ENCODE results near the gene GAS7.

The GAS7 gene

GRCh38 chr17:9985646-9986045 is 212.8 kb downstream of the GAS7 start:
- Histone ChIP-seq H3K9ac (no peak overlapping the region), H3K4me3 (IDR thresholded peaks at IDR 0.05; ENCODE audit: insufficient read depth, low read depth, low read length) (no peak overlapping the region), H3K36me3 (ENCODE audit: insufficient read depth) (no peaks in the 10 kb centered on the region), H3K79me2 (ENCODE audit: insufficient read depth, low read depth) (no peaks in the 10 kb centered on the region), H3K27me3 (ENCODE audit: insufficient read depth, low read depth) (no peaks in the 10 kb centered on the region), H2AFZ (ENCODE audit: low read depth) (no peak overlapping the region), H3K4me1 (ENCODE audit: low read depth, poor library complexity, severe bottlenecking) (no peaks in the 10 kb centered on the region), H3K4me2 (no peak overlapping the region), H4K20me1 (ENCODE audit: insufficient read depth) (no peaks in the 10 kb centered on the region), H3K27ac (no peak overlapping the region)
- TF ChIP-seq CTCF (conservative IDR thresholded peaks at IDR 0.05; ENCODE audit: low read depth, low read length) = no peak

- Histone ChIP-seq H4K20me1 (ENCODE audit: insufficient read depth) (no peaks in the 10 kb centered on the region), H2AFZ (ENCODE audit: low read depth) (no peak overlapping the region), H3K36me3 (ENCODE audit: insufficient read depth) (no peaks in the 10 kb centered on the region), H3K4me2 (no peak overlapping the region), H3K4me3 (IDR thresholded peaks at IDR 0.05; ENCODE audit: insufficient read depth, low read depth, low read length) (no peak overlapping the region), H3K27me3 (ENCODE audit: insufficient read depth, low read depth) (no peaks in the 10 kb centered on the region), H3K27ac (no peak overlapping the region), H3K79me2 (ENCODE audit: insufficient read depth, low read depth) (no peaks in the 10 kb centered on the region), H3K9ac (no peak overlapping the region), H3K4me1 (ENCODE audit: low read depth, poor library complexity, severe bottlenecking) (no peaks in the 10 kb centered on the region)
- no peak for TF ChIP-seq CTCF (conservative IDR thresholded peaks at IDR 0.05; ENCODE audit: low read depth, low read length)
Measured at GRCh38 chr17:9984768-9985167, 213.6 kb downstream of the GAS7 start.

GRCh38 chr17:9982159-9982558 is 216.2 kb downstream of the GAS7 start:
- no peaks in the 10 kb centered on the region for H3K36me3 ChIP-seq (ENCODE audit: insufficient read depth)
- TF ChIP-seq CTCF (conservative IDR thresholded peaks at IDR 0.05; ENCODE audit: low read depth, low read length) = no peak
- H3K27ac ChIP-seq = no peak overlapping the region
- H4K20me1 ChIP-seq (ENCODE audit: insufficient read depth) = no peaks in the 10 kb centered on the region
- H3K4me3 ChIP-seq (IDR thresholded peaks at IDR 0.05; ENCODE audit: insufficient read depth, low read depth, low read length) = no peak overlapping the region
- no peak overlapping the region for H3K4me2 ChIP-seq
- H3K79me2 ChIP-seq (ENCODE audit: insufficient read depth, low read depth) = no peaks in the 10 kb centered on the region
- H2AFZ ChIP-seq (ENCODE audit: low read depth) = no peak overlapping the region
- no peak overlapping the region for H3K9ac ChIP-seq
- no peaks in the 10 kb centered on the region for H3K27me3 ChIP-seq (ENCODE audit: insufficient read depth, low read depth)
- H3K4me1 ChIP-seq (ENCODE audit: low read depth, poor library complexity, severe bottlenecking) = no peaks in the 10 kb centered on the region

- no peak overlapping the region for H2AFZ ChIP-seq (ENCODE audit: low read depth)
- H3K27me3 ChIP-seq (ENCODE audit: insufficient read depth, low read depth) = no peaks in the 10 kb centered on the region
- H3K4me3 ChIP-seq (IDR thresholded peaks at IDR 0.05; ENCODE audit: insufficient read depth, low read depth, low read length) = no peak overlapping the region
- TF ChIP-seq CTCF (conservative IDR thresholded peaks at IDR 0.05; ENCODE audit: low read depth, low read length) = no peak
- H3K4me1 ChIP-seq (ENCODE audit: low read depth, poor library complexity, severe bottlenecking) = no peaks in the 10 kb centered on the region
- H3K79me2 ChIP-seq (ENCODE audit: insufficient read depth, low read depth) = no peaks in the 10 kb centered on the region
- H3K4me2 ChIP-seq = no peak overlapping the region
- no peaks in the 10 kb centered on the region for H3K36me3 ChIP-seq (ENCODE audit: insufficient read depth)
- no peak overlapping the region for H3K9ac ChIP-seq
- no peak overlapping the region for H3K27ac ChIP-seq
- H4K20me1 ChIP-seq (ENCODE audit: insufficient read depth) = no peaks in the 10 kb centered on the region
Measured at GRCh38 chr17:9981344-9981915, 217.0 kb downstream of the GAS7 start.

Measured in KMS-11 (cell line).